GM12872 (cell line): Measurements from ENCODE around the gene C16orf90.

Source experiments
- TF ChIP-seq, protein P1 (sequence below): IDR thresholded peaks from 3 replicates; pipeline ENCODE4 v1.5.1; 2011; ENCODE audit warnings: low read depth, mild to moderate bottlenecking, low read length, moderate library complexity; ENCODE audit not compliant: insufficient read depth

Gene C16orf90

GRCh38 chr16:3458852-3459361 is 36.4 kb downstream of the C16orf90 start:
- TF ChIP-seq, protein P1, sequence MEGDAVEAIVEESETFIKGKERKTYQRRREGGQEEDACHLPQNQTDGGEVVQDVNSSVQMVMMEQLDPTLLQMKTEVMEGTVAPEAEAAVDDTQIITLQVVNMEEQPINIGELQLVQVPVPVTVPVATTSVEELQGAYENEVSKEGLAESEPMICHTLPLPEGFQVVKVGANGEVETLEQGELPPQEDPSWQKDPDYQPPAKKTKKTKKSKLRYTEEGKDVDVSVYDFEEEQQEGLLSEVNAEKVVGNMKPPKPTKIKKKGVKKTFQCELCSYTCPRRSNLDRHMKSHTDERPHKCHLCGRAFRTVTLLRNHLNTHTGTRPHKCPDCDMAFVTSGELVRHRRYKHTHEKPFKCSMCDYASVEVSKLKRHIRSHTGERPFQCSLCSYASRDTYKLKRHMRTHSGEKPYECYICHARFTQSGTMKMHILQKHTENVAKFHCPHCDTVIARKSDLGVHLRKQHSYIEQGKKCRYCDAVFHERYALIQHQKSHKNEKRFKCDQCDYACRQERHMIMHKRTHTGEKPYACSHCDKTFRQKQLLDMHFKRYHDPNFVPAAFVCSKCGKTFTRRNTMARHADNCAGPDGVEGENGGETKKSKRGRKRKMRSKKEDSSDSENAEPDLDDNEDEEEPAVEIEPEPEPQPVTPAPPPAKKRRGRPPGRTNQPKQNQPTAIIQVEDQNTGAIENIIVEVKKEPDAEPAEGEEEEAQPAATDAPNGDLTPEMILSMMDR = no peak

- TF ChIP-seq, protein P1 = no peak
These were observed 36.9 kb downstream of the C16orf90 start for GRCh38 chr16:3458278-3458851.

- TF ChIP-seq, protein P1 = peak; percentile 58
These were observed 37.6 kb downstream of the C16orf90 start for GRCh38 chr16:3457434-3458252.

GRCh38 chr16:3454631-3455147 is 40.6 kb downstream of the C16orf90 start:
- TF ChIP-seq, protein P1 = no peak

DNA sequence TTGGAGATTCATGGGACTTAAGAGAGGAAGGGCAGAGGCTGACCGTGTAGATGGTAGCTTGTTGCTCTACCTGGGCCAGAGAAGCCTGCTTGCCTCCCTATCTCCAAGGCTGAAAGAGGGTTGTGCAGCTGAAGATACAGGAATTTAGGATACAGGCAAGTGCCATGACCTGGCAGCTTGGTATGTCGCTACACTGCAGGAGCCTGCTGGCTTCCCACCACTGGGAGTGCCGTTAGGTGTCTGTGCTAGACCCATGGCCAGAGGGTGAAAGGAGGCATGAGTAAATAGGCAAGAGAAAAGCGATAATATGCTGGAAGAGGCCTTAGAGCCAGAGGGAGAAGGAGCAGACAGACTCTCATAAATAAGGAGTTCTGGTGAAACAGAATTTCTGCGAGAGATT is 41.2 kb downstream of the C16orf90 start:
- TF ChIP-seq, protein P1 = no peak

DNA sequence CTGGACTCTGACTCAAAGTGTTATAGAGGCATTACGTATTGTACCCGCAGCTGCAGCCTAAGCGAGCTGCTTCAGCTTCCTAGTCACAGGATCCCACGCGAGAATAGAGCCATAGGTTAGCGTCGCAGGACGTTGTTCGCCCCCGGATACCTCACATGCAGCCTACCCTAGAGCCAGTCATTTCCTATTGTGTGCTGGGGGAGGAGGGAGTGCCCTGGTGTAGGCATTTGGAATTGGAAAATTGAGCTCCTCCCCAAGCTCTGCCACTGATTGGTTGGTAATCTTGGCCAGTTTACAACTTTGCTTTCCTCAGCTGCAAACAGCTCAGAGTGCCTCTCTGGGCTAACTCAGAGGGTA is 51.3 kb downstream of the C16orf90 start:
- TF ChIP-seq, protein P1 = no peak
